Suprapubic skin (tissue), 4 donors: Measurements from ENCODE around the gene ABCC5. TPM values are rescaled to one million over a fixed set of nuclear protein-coding genes. Genes with fewer than 3 reads are reported as not detected.

Experiments used
- DNase-seq, 2 donors: peaks; one replicate each; pipeline ENCODE4 v3.0.0-alpha.2; 2019; ENCODE audit warnings: low spot score in 2 of 2
- H3K27ac ChIP-seq: fragments of 200-600 bp; sonication (generic); one replicate; pipeline ENCODE4 v1.5.1; 2019
- H3K27me3 ChIP-seq: fragments of 200-600 bp; sonication (generic); one replicate; pipeline ENCODE4 v1.5.1; 2019
- H3K36me3 ChIP-seq: fragments of 200-600 bp; sonication (generic); one replicate; pipeline ENCODE4 v1.5.1; 2019
- H3K4me1 ChIP-seq: fragments of 200-600 bp; sonication (generic); one replicate; pipeline ENCODE4 v1.5.1; 2019
- H3K4me3 ChIP-seq: fragments of 200-600 bp; sonication (generic); one replicate; pipeline ENCODE4 v1.5.1; 2019; ENCODE audit warnings: mild to moderate bottlenecking
- H3K9me3 ChIP-seq: fragments of 200-600 bp; sonication (generic); one replicate; pipeline ENCODE4 v1.5.1; 2019
- CTCF ChIP-seq, 2 donors: fragments of 200-600 bp in 1 of 2; fragments of 450-650 bp in 1 of 2; sonication (generic) in 1 of 2; IDR thresholded peaks; one replicate each; pipeline ENCODE4 v1.5.1; 2016 to 2019; ENCODE audit warnings: antibody characterized with exemption in 2 of 2, mild to moderate bottlenecking in 1 of 2, moderate library complexity in 1 of 2
- EP300 ChIP-seq: sonication (generic); formaldehyde crosslinking; IDR thresholded peaks from one replicate; pipeline ENCODE4 v1.6.1; 2017; ENCODE audit warnings: antibody characterized with exemption
- POLR2A ChIP-seq, 2 donors: fragments of 450-650 bp; IDR thresholded peaks; one replicate each; pipeline ENCODE4 v1.6.1; 2017; ENCODE audit warnings: antibody characterized with exemption in 2 of 2, mild to moderate bottlenecking in 2 of 2, moderate library complexity in 2 of 2
- POLR2AphosphoS5 ChIP-seq, 3 donors: sonication (generic); formaldehyde crosslinking; IDR thresholded peaks; one replicate each; pipeline ENCODE4 v1.6.1; 2017; ENCODE audit warnings: antibody characterized with exemption in 3 of 3
- WGBS: methylation state at CpG from one replicate; pipeline ENCODE4 v1.1.5; 2018; 5-methylcytosine and 5-hydroxymethylcytosine counted together
- total RNA-seq, 4 donors: library from RNA; depleted of rRNA; stranded (reverse); fragments of >200 nt; gene quantifications; one replicate each; pipeline ENCODE4 v1.1.0, GENCODE V29; 2016

The ABCC5 gene
- total RNA-seq, 4 donors from 2014 or later: 10.5 to 18.3 (median 13.8) TPM

- TF ChIP-seq CTCF (IDR thresholded peaks at IDR 0.05): no peak
- TF ChIP-seq POLR2AphosphoS5 (IDR thresholded peaks at IDR 0.05): no peak
- TF ChIP-seq EP300: no peak
- no peak for TF ChIP-seq POLR2A (IDR thresholded peaks at IDR 0.05)
- no peak for DNase-seq
- Histone ChIP-seq H3K27ac (no peak overlapping the region), H3K27me3 (no peaks in the 10 kb centered on the region), H3K9me3 (no peaks in the 10 kb centered on the region), H3K4me3 (no peak overlapping the region), H3K4me1 (no peaks in the 10 kb centered on the region), H3K36me3 (peaks cover 44% of the 10 kb centered on the region)
- WGBS: 67% methylated on average over 6 of the region's 6 CpGs
Measured at GRCh38 chr3:183953471-183954070, 64.1 kb downstream of the ABCC5 start.

- Histone ChIP-seq H3K4me1 (no peaks in the 10 kb centered on the region), H3K4me3 (no peak overlapping the region), H3K27ac (no peak overlapping the region), H3K27me3 (no peaks in the 10 kb centered on the region), H3K9me3 (no peaks in the 10 kb centered on the region), H3K36me3 (peaks cover 56% of the 10 kb centered on the region)
- TF ChIP-seq EP300: no peak
- no peak for TF ChIP-seq CTCF (IDR thresholded peaks at IDR 0.05)
- TF ChIP-seq POLR2A (IDR thresholded peaks at IDR 0.05): no peak
- no peak for DNase-seq
- 89% methylated on average over 13 of the region's 13 CpGs for whole genome bisulfite sequencing
Measured at GRCh38 chr3:183951459-183951858, 66.2 kb downstream of the ABCC5 start.

- peaks cover 66% of the 10 kb centered on the region for H3K36me3 ChIP-seq
- no peak overlapping the region for H3K4me3 ChIP-seq
- WGBS: 84% methylated on average over 12 of the region's 12 CpGs
Measured at GRCh38 chr3:183949690-183950089, 68.0 kb downstream of the ABCC5 start.

GRCh38 chr3:183946037-183946436, 71.6 kb downstream of the ABCC5 start:
- Histone ChIP-seq H3K4me1 (no peaks in the 10 kb centered on the region), H3K27me3 (no peaks in the 10 kb centered on the region), H3K4me3 (no peak overlapping the region), H3K9me3 (no peaks in the 10 kb centered on the region), H3K36me3 (peaks cover 72% of the 10 kb centered on the region), H3K27ac (no peak overlapping the region)
- WGBS: 94% methylated on average over 2 of the region's 2 CpGs
- no peak for DNase-seq
- TF ChIP-seq CTCF (IDR thresholded peaks at IDR 0.05) (no peak), EP300 (no peak), POLR2AphosphoS5 (IDR thresholded peaks at IDR 0.05) (no peak), POLR2A (IDR thresholded peaks at IDR 0.05) (no peak)

More at GRCh38 chr3:183949690-183950089, 68.0 kb downstream of the ABCC5 start:
- Histone ChIP-seq H3K27ac (no peak overlapping the region), H3K4me1 (no peaks in the 10 kb centered on the region), H3K9me3 (no peaks in the 10 kb centered on the region), H3K27me3 (no peaks in the 10 kb centered on the region)
- DNase-seq: no peak
- TF ChIP-seq POLR2AphosphoS5 (IDR thresholded peaks at IDR 0.05) (no peak), POLR2A (IDR thresholded peaks at IDR 0.05) (no peak), CTCF (IDR thresholded peaks at IDR 0.05) (no peak), EP300 (no peak)

- Histone ChIP-seq H3K36me3 (peaks cover 67% of the 10 kb centered on the region), H3K4me1 (no peaks in the 10 kb centered on the region), H3K9me3 (no peaks in the 10 kb centered on the region), H3K27ac (no peak overlapping the region), H3K4me3 (no peak overlapping the region), H3K27me3 (no peaks in the 10 kb centered on the region)
- 68% methylated on average over 5 of the region's 5 CpGs for WGBS
- TF ChIP-seq POLR2A (IDR thresholded peaks at IDR 0.05): no peak
- TF ChIP-seq POLR2AphosphoS5 (IDR thresholded peaks at IDR 0.05): no peak
- no peak for TF ChIP-seq CTCF (IDR thresholded peaks at IDR 0.05)
- no peak for TF ChIP-seq EP300
- DNase-seq: no peak
Measured at GRCh38 chr3:183944775-183945174, 72.9 kb downstream of the ABCC5 start.
